Natural killer cell (primary cell): ENCODE measurements around the gene SLC6A18. TPM values are rescaled to one million over a fixed set of nuclear protein-coding genes. Genes with fewer than 3 reads are reported as not detected.
"Not testable (repeated sequence)": the region's sequence is repeated elsewhere in the genome, so short reads cannot be mapped to it uniquely, and the experiment has no call there.

Experiments used
- ATAC-seq, 3 donors: fragments of 150-1000 bp in 2 of 3; fragments of 200-7000 bp in 1 of 3; cut with Tn5 transposase; 1 replicate in 1 of 3; 2 replicates in 2 of 3; pipeline ENCODE4 v1.10.0; 2021; ENCODE audit warnings: mild to moderate bottlenecking in 2 of 3, moderate library complexity in 2 of 3
- DNase-seq, 2 donors: peaks; one replicate each; pipeline versions ENCODE4 v3.0.0 to v3.0.0-alpha.2; 2013 to 2021; ENCODE audit warnings: mixed read lengths in 1 of 2
- H3K27ac ChIP-seq: one replicate; pipeline ENCODE4 v1.5.1; 2013; ENCODE audit warnings: mild to moderate bottlenecking, low read length
- H3K27me3 ChIP-seq: one replicate; pipeline ENCODE4 v1.6.1; 2013; ENCODE audit warnings: low read length; ENCODE audit not compliant: control insufficient read depth, insufficient read depth
- H3K36me3 ChIP-seq: one replicate; pipeline ENCODE4 v1.6.1; 2013; ENCODE audit warnings: low read length; ENCODE audit not compliant: control insufficient read depth, insufficient read depth
- H3K4me1 ChIP-seq: one replicate; pipeline ENCODE4 v1.6.1; 2013; ENCODE audit warnings: low read length; ENCODE audit not compliant: control insufficient read depth, insufficient read depth
- H3K4me3 ChIP-seq: one replicate; pipeline ENCODE4 v1.5.1; 2013; ENCODE audit warnings: low read length
- H3K9me3 ChIP-seq: one replicate; pipeline ENCODE4 v1.6.1; 2013; ENCODE audit warnings: low read length; ENCODE audit not compliant: control insufficient read depth, insufficient read depth
- H3K27ac Mint-ChIP-seq, 2 donors: one replicate each; pipeline ENCODE4 v1.8.0; 2022; ENCODE audit warnings: mild to moderate bottlenecking in 2 of 2, mixed read lengths in 2 of 2, moderate library complexity in 1 of 2
- H3K27me3 Mint-ChIP-seq, 2 donors: one replicate each; pipeline ENCODE4 v1.8.0; 2022; ENCODE audit warnings: low read depth in 2 of 2, mixed read lengths in 2 of 2
- H3K36me3 Mint-ChIP-seq: one replicate; pipeline ENCODE4 v1.8.0; 2022; ENCODE audit warnings: mixed read lengths
- H3K4me1 Mint-ChIP-seq, 2 donors: one replicate each; pipeline ENCODE4 v1.8.0; 2022; ENCODE audit warnings: mixed read lengths in 2 of 2
- H3K4me3 Mint-ChIP-seq: one replicate; pipeline ENCODE4 v1.8.0; 2022; ENCODE audit warnings: mild to moderate bottlenecking, moderate library complexity, mixed read lengths
- H3K9me3 Mint-ChIP-seq, 2 donors: one replicate each; pipeline ENCODE4 v1.8.0; 2022; ENCODE audit warnings: mixed read lengths in 2 of 2
- WGBS: methylation state at CpG from one replicate; pipeline ENCODE4 v1.1.7; 2013; ENCODE audit warnings: missing lambda C conversion rate; ENCODE audit not compliant: insufficient coverage; 5-methylcytosine and 5-hydroxymethylcytosine counted together
- intact Hi-C: fragments of 100-400 bp; cut with micrococcal nuclease; formaldehyde crosslinking; loops from one replicate; pipeline ENCODE4 v1.14.2; 2022
- total RNA-seq, 4 donors: library from RNA; stranded (reverse); fragments of 120-200 nt in 1 of 4; gene quantifications; one replicate each; pipeline versions ENCODE4 v1.2.3 to v1.2.4, GENCODE V29; 2013 to 2022
- TF ChIP-seq, protein P1 (sequence below): fragments of 200-600 bp; IDR thresholded peaks from one replicate; pipeline ENCODE4 v1.8.0; 2022; ENCODE audit warnings: antibody characterized with exemption

SLC6A18 gene
- total RNA-seq, 3 donors from 2014 or later (not counting 1 experiment from before 2014, with no cell fraction given): not detected

DNA sequence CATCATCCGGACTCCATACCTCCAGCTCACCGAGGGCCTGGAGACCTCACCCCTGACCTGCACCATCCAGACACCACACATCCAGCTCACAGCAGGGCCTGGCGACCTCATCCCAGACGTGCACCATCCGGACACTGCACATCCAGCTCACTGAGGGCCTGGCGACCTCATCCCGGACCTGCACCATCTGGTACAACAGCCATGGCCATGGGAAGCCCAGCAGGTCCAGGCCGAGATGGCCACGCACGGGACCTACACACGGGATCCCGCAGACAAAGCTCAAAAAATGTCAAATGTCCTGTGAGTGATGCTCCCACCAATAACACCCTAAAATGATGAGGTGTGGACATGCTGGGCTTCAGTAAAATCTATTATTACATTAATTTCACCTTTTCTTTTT is 60.0 kb downstream of the SLC6A18 start:
- no peak overlapping the region for H3K27ac ChIP-seq
- Mint-ChIP-seq H3K27ac (no peak overlapping the region), H3K27me3 (peaks cover 11 to 16% of the 10 kb centered on the region in 2 donors), H3K36me3 (no peaks in the 10 kb centered on the region), H3K4me1 (no peaks in the 10 kb centered on the region), H3K4me3 (no peak overlapping the region), H3K9me3 (peaks cover 2 to 3% of the 10 kb centered on the region in 2 donors)
- H3K4me1 ChIP-seq: no peaks in the 10 kb centered on the region
- H3K36me3 ChIP-seq: no peaks in the 10 kb centered on the region
- no peaks in the 10 kb centered on the region for H3K27me3 ChIP-seq
- ATAC-seq (no peak), DNase-seq (no peak)
- intact Hi-C loops: no loop called here
- no peak overlapping the region for H3K4me3 ChIP-seq
- TF ChIP-seq, protein P1, sequence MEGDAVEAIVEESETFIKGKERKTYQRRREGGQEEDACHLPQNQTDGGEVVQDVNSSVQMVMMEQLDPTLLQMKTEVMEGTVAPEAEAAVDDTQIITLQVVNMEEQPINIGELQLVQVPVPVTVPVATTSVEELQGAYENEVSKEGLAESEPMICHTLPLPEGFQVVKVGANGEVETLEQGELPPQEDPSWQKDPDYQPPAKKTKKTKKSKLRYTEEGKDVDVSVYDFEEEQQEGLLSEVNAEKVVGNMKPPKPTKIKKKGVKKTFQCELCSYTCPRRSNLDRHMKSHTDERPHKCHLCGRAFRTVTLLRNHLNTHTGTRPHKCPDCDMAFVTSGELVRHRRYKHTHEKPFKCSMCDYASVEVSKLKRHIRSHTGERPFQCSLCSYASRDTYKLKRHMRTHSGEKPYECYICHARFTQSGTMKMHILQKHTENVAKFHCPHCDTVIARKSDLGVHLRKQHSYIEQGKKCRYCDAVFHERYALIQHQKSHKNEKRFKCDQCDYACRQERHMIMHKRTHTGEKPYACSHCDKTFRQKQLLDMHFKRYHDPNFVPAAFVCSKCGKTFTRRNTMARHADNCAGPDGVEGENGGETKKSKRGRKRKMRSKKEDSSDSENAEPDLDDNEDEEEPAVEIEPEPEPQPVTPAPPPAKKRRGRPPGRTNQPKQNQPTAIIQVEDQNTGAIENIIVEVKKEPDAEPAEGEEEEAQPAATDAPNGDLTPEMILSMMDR: no peak
- 97% methylated on average over 10 of the region's 12 CpGs for WGBS
- H3K9me3 ChIP-seq: no peaks in the 10 kb centered on the region

DNA sequence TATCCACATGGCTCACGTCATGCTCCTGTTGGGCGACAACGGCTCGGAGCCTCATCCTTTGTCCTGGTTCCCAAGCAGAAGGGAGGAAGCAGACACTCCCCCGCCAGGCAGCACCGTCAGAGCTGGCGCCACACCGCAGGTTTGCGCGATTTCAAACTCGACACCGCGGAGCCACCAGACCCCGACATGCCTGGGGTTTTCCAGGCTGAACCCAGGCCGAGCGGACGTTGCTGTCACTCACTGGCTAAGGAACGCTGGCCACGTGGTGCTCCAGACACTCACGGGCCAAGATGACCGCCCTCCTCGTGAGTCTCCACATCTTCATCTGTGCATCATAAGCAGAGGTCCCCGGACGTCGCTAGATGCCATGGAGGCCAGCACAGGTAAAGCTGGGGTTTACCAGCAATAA is 60.7 kb downstream of the SLC6A18 start:
- ATAC-seq (no peak), DNase-seq (peak in 1 of 2 donors; percentile 5)
- Histone ChIP-seq H3K36me3 (no peaks in the 10 kb centered on the region), H3K4me3 (no peak overlapping the region), H3K9me3 (no peaks in the 10 kb centered on the region), H3K27me3 (no peaks in the 10 kb centered on the region), H3K27ac (no peak overlapping the region), H3K4me1 (no peaks in the 10 kb centered on the region)
- intact Hi-C loops: no loop called here
- Mint-ChIP-seq H3K27ac (no peak overlapping the region), H3K36me3 (no peaks in the 10 kb centered on the region), H3K27me3 (peaks cover 11 to 16% of the 10 kb centered on the region in 2 donors), H3K4me1 (no peaks in the 10 kb centered on the region), H3K9me3 (peaks cover 2 to 3% of the 10 kb centered on the region in 2 donors), H3K4me3 (no peak overlapping the region)
- TF ChIP-seq, protein P1: no peak
- 96% methylated on average over 25 of the region's 25 CpGs for WGBS

DNA sequence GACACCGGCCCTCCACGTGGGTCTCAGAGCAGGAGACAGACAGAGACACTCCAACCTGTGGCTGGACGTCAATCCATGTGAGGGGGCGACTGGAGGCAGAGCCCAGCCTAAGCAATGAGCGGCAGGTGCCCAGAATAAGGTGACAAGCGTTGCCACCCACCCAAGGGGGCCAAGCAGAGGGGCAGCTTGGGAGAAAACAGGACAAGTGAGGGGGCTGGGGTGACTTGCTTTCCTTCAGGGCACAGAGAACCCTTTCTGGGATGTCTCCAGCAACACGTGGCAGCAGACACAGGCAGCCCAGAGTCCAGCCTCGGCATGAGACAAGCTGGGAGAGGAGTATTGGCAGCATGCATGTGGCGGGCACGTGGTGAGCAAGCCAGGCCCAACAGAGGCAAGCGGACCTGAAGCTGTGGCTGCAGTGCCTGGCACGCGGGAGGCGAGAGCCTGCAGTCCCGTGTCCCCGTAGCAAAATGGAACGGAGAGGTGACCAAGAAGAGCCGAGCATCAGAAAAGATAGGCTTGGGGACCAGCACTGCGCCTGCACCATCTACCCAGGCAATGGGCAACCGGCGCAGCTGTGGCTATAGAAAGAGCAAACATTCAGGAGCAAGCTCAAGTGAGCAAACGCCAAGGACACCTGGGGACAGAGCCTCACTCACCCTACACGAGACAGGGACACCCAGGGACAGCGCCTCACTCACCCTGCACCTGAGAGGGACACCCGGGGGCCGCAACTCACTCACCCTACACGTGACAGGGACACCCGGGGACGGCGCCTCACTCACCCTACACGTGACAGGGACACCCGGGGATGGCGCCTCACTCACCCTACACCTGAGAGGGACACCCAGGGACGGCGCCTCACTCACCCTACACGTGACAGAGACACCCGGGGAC is 63.5 kb downstream of the SLC6A18 start:
- DNase-seq: peak in 1 of 2 donors; percentile 13
- H3K4me1 Mint-ChIP-seq: no peaks in the 10 kb centered on the region
- H3K4me3 Mint-ChIP-seq: no peak overlapping the region
- peaks cover 17 to 27% of the 10 kb centered on the region in 2 donors for H3K27me3 Mint-ChIP-seq
- peaks cover 4% of the 10 kb centered on the region for H3K27me3 ChIP-seq
- no peak overlapping the region for H3K27ac ChIP-seq
- no peaks in the 10 kb centered on the region for H3K36me3 ChIP-seq
- TF ChIP-seq, protein P1: no peak
- 95% methylated on average over 37 of the region's 37 CpGs for WGBS
- H3K9me3 ChIP-seq: no peaks in the 10 kb centered on the region
- H3K4me3 ChIP-seq: no peak overlapping the region
- ATAC-seq: no peak
- H3K9me3 Mint-ChIP-seq: peaks cover 2 to 3% of the 10 kb centered on the region in 2 donors
- H3K27ac Mint-ChIP-seq: no peak overlapping the region
- no peaks in the 10 kb centered on the region for H3K36me3 Mint-ChIP-seq
- no peaks in the 10 kb centered on the region for H3K4me1 ChIP-seq
- intact Hi-C loops: no loop called here

DNA sequence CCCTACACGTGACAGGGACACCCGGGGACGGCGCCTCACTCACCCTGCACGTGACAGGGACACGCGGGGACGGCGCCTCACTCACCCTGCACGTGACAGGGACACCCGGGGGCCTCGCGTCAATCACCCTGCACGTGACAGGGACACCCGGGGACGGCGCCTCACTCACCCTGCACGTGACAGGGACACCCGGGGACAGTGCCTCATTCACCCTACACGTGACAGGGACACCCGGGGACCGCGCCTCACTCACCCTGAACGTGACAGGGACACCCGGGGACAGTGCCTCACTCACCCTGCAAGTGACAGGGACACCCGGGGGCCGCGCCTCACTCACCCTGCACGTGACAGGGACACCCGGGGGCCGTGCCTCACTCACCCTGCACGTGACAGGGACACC is 64.4 kb downstream of the SLC6A18 start:
- H3K4me1 ChIP-seq, H3K4me1 Mint-ChIP-seq, intact Hi-C loops, H3K4me3 ChIP-seq, H3K27ac ChIP-seq, H3K4me3 Mint-ChIP-seq, H3K9me3 ChIP-seq, H3K27ac Mint-ChIP-seq, H3K36me3 Mint-ChIP-seq, H3K36me3 ChIP-seq, ATAC-seq, H3K9me3 Mint-ChIP-seq, H3K27me3 ChIP-seq, DNase-seq: not testable (repeated sequence)
- WGBS: 94% methylated on average over 13 of the region's 32 CpGs
- H3K27me3 Mint-ChIP-seq: peaks cover 17 to 29% of the 10 kb centered on the region in 2 donors

DNA sequence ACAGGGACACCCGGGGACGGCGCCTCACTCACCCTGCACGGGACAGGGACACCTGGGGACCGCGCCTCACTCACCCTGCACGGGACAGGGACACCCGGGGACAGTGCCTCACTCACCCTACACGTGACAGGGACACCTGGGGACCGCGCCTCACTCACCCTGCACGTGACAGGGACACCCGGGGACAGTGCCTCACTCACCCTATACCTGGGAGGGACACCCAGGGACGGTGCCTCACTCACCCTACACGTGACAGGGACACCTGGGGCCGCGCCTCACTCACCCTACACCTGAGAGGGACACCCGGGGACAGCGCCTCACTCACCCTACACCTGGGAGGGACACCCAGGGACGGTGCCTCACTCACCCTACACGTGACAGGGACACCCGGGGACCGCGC is 65.8 kb downstream of the SLC6A18 start:
- H3K4me3 Mint-ChIP-seq, H3K27me3 ChIP-seq, DNase-seq, H3K4me1 Mint-ChIP-seq, ATAC-seq, intact Hi-C loops, H3K36me3 Mint-ChIP-seq, H3K4me1 ChIP-seq, H3K27ac Mint-ChIP-seq, H3K4me3 ChIP-seq, H3K9me3 ChIP-seq, H3K27ac ChIP-seq, H3K36me3 ChIP-seq, H3K9me3 Mint-ChIP-seq: not testable (repeated sequence)
- H3K27me3 Mint-ChIP-seq: peaks cover 17 to 29% of the 10 kb centered on the region in 2 donors
- 90% methylated on average over 18 of the region's 24 CpGs for WGBS
